ENCODE measurements around the gene PLB1.
A peak's percentile ranks its signal among the peaks of the same experiment; 100 is the strongest.

Gene PLB1

DNA sequence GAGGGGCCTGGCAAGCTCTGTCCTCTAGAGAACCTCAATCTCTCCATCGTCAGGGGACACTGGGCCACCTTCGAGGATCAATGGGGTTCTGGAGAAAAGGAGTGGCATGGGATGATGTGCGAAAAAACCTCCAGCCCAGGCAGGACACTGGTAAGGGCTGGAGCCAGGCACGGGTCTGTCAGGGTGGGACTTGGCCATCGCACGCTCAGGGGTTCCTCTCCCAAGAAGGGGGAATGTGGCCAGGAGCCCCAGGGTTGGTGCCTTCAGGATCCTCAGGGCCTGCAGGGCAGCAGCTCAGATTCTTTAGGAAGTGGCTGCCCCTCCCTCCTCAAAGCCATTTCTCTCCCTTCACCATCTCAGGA, 46.8 kb upstream of the PLB1 start:
- DNase-seq (ENCODE audit: low read depth): no peak
- TF ChIP-seq, protein P1, sequence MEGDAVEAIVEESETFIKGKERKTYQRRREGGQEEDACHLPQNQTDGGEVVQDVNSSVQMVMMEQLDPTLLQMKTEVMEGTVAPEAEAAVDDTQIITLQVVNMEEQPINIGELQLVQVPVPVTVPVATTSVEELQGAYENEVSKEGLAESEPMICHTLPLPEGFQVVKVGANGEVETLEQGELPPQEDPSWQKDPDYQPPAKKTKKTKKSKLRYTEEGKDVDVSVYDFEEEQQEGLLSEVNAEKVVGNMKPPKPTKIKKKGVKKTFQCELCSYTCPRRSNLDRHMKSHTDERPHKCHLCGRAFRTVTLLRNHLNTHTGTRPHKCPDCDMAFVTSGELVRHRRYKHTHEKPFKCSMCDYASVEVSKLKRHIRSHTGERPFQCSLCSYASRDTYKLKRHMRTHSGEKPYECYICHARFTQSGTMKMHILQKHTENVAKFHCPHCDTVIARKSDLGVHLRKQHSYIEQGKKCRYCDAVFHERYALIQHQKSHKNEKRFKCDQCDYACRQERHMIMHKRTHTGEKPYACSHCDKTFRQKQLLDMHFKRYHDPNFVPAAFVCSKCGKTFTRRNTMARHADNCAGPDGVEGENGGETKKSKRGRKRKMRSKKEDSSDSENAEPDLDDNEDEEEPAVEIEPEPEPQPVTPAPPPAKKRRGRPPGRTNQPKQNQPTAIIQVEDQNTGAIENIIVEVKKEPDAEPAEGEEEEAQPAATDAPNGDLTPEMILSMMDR (IDR thresholded peaks at IDR 0.05; ENCODE audit: control insufficient read depth, extremely low read depth, insufficient read depth): no peak
- H3K4me3 ChIP-seq (ENCODE audit: low read depth, low read length): no peak overlapping the region

DNA sequence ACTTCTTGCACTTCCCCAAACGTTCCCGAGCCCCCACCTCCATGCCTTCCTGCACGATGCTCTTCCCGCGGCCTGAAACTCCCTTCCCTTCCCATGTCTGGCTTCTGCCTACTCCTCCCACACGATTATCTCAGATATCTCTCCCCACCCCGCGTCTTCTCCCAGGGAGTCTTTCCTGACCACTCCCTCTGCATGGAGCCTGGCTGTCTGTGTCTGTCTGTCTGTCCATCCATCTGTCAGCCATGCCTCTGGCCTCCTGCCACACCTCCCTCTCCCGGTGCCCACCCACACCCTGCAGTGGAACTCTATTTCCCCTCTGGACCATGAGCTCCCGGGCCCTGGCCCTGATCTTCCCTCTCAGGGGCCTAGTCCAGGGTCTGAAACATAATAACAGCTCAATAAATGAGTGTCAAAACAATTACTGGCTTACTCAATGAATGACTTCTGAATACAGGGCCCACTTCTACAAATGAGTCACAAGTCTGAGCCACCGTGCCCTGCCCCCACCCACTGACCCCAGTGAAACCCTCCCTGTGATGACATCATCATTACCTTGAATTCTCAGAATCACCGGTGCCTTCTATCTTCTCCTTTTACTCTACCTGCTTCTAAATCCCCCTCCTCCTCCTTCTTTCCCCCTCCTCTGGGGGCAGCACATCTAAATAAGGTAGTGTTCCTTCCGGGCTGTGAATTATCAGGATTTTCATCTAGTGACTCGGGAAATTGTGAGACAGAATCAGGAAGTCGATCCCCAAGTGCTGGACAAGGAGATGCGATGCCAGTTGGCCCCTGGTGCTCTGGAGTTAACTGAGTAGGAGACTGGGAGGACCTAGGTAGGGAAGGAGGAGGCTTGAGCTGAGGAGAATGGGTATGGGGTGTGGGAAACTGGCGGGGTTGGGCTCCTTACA, 46.1 kb upstream of the PLB1 start:
- DNase-seq (ENCODE audit: low read depth): no peak
- TF ChIP-seq, protein P1 (IDR thresholded peaks at IDR 0.05; ENCODE audit: control insufficient read depth, extremely low read depth, insufficient read depth): no peak
- no peak overlapping the region for H3K4me3 ChIP-seq (ENCODE audit: low read depth, low read length)

- TF ChIP-seq, protein P1 (IDR thresholded peaks at IDR 0.05; ENCODE audit: control insufficient read depth, extremely low read depth, insufficient read depth): no peak
- DNase-seq (ENCODE audit: low read depth): no peak
Observed at GRCh38 chr2:28450901-28451565, 44.8 kb upstream of the PLB1 start.

DNA sequence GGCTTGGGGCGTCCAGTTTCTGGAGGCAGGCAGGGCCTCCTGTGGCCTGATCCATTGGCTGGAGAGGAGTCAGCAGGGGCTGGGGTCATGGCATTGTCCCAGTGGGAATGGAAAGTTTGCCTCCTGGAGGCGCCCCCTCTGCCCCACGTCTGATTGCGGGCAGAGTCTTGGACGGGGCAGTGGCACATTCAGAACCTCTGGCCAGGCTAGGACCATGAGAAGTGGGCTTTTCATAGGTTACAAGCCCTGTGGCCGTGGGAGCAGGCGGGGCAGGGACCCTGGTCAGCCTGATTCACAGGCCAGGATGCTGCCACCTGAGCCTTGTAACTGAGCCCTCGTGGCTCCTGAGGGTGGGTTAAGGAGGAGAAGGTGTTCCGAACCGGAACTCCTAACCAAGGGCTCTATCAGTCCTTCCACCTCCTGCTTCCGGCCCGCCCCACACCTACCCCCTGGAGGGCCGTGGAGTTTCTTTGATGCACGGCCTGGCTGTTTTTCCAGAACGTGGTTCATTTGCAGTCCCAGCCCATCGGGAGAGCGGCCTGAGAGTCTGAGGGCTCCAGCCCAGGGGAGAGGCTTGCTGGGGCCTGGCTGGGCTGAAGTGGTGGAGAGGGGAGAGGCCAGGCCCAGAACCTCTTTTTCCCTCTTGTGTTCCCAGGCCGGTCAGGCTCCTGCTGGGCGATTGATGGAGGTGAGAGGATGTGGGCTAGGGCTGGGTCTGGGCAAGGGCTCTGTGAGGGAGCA, 43.9 kb upstream of the PLB1 start:
- H3K4me3 ChIP-seq (ENCODE audit: low read depth, low read length): no peak overlapping the region
- TF ChIP-seq, protein P1 (IDR thresholded peaks at IDR 0.05; ENCODE audit: control insufficient read depth, extremely low read depth, insufficient read depth): no peak
- no peak for DNase-seq (ENCODE audit: low read depth)

More at GRCh38 chr2:28450901-28451565, 44.8 kb upstream of the PLB1 start:
- no peak overlapping the region for H3K4me3 ChIP-seq (ENCODE audit: low read depth, low read length)

GRCh38 chr2:28452534-28453081, 43.3 kb upstream of the PLB1 start:
- TF ChIP-seq, protein P1 (IDR thresholded peaks at IDR 0.05; ENCODE audit: control insufficient read depth, extremely low read depth, insufficient read depth): peak; percentile 87
- no peak overlapping the region for H3K4me3 ChIP-seq (ENCODE audit: low read depth, low read length)
- DNase-seq (ENCODE audit: low read depth): no peak

- no peak overlapping the region for H3K4me3 ChIP-seq (ENCODE audit: low read depth, low read length)
- TF ChIP-seq, protein P1 (IDR thresholded peaks at IDR 0.05; ENCODE audit: control insufficient read depth, extremely low read depth, insufficient read depth): no peak
- no peak for DNase-seq (ENCODE audit: low read depth)
Observed at GRCh38 chr2:28453396-28453795, 42.5 kb upstream of the PLB1 start.

All from LNCaP clone FGC (cell line).